Fibroblast of skin of back (primary cell): Measurements from ENCODE around the gene CACNA1A.
"Not testable (repeated sequence)": the region's sequence is repeated elsewhere in the genome, so short reads cannot be mapped to it uniquely, and the experiment has no call there.

Experiments
- DNase-seq: peaks from one replicate; pipeline ENCODE4 v3.0.0-alpha.2; 2013

CACNA1A gene

GRCh38 chr19:13275016-13275722 is 231.1 kb downstream of the CACNA1A start:
- no peak for DNase-seq

GRCh38 chr19:13270514-13271105 is 235.7 kb downstream of the CACNA1A start:
- DNase-seq: no peak

- no peak for DNase-seq
These were observed 236.9 kb downstream of the CACNA1A start for GRCh38 chr19:13269348-13269747.

GRCh38 chr19:13267889-13268288 is 238.4 kb downstream of the CACNA1A start:
- DNase-seq: no peak

GRCh38 chr19:13267131-13267530 is 239.1 kb downstream of the CACNA1A start:
- DNase-seq: no peak

GRCh38 chr19:13262450-13262849 is 243.8 kb downstream of the CACNA1A start:
- peak; percentile 57 for DNase-seq

GRCh38 chr19:13260883-13261653 is 245.2 kb downstream of the CACNA1A start:
- DNase-seq: peak; percentile 90

- no peak for DNase-seq
These were observed 249.4 kb downstream of the CACNA1A start for GRCh38 chr19:13256918-13257317.

GRCh38 chr19:13256398-13256797 is 249.9 kb downstream of the CACNA1A start:
- DNase-seq: not testable (repeated sequence)

GRCh38 chr19:13255719-13256059 is 250.6 kb downstream of the CACNA1A start:
- DNase-seq: no peak

- no peak for DNase-seq
These were observed 251.1 kb downstream of the CACNA1A start for GRCh38 chr19:13255041-13255718.

GRCh38 chr19:13252569-13253335 is 253.5 kb downstream of the CACNA1A start:
- no peak for DNase-seq

- DNase-seq: no peak
These were observed 261.4 kb downstream of the CACNA1A start for GRCh38 chr19:13244920-13245319.

GRCh38 chr19:13241231-13242104 is 264.8 kb downstream of the CACNA1A start:
- DNase-seq: no peak

- DNase-seq: no peak
These were observed 265.8 kb downstream of the CACNA1A start for GRCh38 chr19:13240312-13241022.

- DNase-seq: no peak
These were observed 267.3 kb downstream of the CACNA1A start for GRCh38 chr19:13238891-13239534.

GRCh38 chr19:13234518-13234917 is 271.8 kb downstream of the CACNA1A start:
- DNase-seq: peak; percentile 42

- no peak for DNase-seq
These were observed 274.6 kb downstream of the CACNA1A start for GRCh38 chr19:13231663-13232062.

GRCh38 chr19:13229246-13229645 is 277.0 kb downstream of the CACNA1A start:
- DNase-seq: no peak

GRCh38 chr19:13228561-13228960 is 277.7 kb downstream of the CACNA1A start:
- DNase-seq: no peak
